Pons (tissue), 1 donor: ENCODE measurements around the gene RASA2.
"Not testable (repeated sequence)": the region's sequence is repeated elsewhere in the genome, so short reads cannot be mapped to it uniquely, and the experiment has no call there.

Experiments
- DNase-seq: peaks from one replicate; pipeline ENCODE4 v3.0.0-alpha.2; 2016; ENCODE audit warnings: low spot score

The RASA2 gene

GRCh38 chr3:141536017-141536416 lies 49.2 kb downstream of the RASA2 start:
- DNase-seq = not testable (repeated sequence)

GRCh38 chr3:141537856-141538255 lies 51.0 kb downstream of the RASA2 start:
- no peak for DNase-seq

DNA sequence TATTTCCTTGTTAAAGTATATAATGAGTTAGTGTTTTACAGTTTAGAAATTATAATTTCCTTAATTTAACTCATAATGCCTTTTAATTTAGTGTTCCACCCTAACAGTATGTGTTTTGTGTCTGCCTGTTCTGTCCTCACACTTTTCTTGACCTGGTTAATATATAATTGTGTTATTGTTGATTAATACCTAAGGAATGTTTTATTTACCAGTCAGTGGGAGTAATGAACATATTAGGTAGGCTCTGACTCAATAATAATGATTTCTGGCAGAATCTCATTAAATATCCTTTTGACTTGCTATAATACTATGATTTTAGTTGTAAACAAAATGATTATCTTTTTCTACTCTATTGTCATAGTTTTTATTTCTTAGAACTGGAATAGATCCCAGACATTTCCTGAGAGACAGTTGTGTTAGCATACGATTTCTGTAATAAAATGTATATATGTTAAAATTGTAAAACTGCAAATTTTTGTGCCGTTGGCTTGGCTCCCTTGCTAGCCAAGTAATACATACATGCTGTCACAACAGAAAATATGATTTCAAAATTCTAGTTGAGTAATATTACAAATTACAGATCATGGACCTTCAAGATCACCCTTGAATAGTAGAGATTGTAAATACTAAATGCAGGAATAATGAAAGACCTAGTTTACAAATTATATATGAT lies 51.9 kb downstream of the RASA2 start:
- no peak for DNase-seq

DNA sequence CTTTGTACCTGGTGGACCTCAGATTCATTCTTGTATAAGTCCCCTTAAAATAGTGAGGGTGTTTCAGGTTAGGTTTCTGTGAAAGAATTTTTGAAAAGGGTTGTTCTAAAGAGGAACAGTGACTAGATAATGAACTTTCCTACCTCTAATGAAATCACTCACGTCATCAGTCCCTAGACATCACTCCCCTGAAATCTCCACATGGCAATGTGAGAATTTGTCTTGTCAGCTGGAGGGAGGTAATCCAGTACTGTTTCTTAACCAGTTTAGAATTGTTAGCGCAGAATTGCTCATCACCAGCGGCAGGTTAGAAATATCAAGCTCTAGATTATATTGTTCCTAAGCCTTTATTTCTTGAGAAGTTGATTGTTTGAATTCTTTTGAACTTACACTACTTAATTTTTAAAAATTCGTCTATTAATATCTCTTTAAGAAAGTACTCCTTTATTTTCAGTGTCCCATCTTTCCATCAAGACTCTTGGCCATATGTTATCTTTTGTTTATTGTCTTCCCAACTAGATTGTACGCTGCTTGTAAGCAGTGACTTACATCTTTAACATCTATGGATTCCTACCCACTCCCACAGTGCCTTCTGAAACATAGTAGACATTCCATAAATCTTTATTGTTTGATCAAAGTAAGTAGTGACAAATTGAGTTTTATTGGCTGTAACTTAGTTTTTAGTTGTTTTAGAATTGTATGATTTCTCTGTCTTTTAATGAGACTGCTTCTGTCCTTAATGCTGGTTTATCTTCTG lies 52.8 kb downstream of the RASA2 start:
- no peak for DNase-seq

DNA sequence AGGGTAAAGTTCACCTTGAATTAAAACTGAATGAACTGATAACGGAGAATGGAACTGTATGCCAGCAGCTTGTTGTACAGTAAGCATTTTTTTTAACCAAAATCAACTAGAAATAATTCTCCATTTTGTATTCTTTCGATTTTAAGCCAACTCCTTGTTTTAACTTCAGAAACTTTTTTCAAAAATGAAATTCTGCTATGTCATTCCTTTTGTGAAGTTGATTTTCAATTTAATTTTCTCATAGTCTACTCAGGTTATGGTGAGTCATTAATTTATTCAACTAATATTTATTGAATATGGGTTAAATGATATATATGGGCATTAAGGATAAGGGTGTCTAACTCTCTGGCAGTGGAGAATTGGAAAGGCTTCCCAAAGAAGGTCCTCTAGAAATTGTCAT lies 53.7 kb downstream of the RASA2 start:
- no peak for DNase-seq

- no peak for DNase-seq
Observed at GRCh38 chr3:141542202-141542969, 55.6 kb downstream of the RASA2 start.

- no peak for DNase-seq
Observed at GRCh38 chr3:141542989-141543388, 56.2 kb downstream of the RASA2 start.

DNA sequence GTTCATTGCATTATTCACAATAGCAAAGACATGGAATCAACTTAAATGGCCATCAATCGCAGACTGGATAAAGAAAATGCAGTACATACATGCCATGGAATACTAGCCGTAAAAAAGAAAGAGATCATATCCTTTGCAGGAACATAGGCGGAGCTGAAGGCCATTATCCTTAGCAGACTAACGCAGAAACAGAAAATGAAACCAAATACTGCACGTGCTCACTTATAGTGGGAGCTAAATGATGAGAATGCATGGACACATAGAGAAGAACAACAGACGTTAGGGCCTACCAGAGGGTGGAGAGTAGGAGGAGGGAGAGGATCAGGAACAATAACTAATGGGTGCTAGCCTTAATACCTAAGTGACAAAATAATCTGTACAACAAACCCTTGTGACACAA lies 57.9 kb downstream of the RASA2 start:
- no peak for DNase-seq

GRCh38 chr3:141546081-141546480 lies 59.3 kb downstream of the RASA2 start:
- no peak for DNase-seq

DNA sequence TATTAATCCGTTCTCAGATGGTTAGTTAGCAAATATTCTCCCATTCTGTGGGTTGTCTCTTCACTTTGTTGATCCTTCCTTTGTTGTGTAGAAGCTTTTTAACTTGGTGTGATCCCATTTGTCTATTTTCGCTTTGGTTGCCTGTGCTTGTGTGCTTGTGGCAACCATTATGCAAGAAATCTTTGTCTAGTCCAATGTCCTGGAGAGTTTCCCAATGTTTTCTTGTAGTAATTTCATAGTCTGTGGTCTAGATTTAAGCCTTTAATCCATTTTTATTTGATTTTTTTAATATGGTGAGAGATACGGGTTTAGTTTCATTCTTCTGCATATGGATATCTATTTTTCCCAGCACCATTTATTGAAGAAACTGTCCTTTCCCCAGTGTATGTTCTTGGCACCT lies 59.8 kb downstream of the RASA2 start:
- no peak for DNase-seq

DNA sequence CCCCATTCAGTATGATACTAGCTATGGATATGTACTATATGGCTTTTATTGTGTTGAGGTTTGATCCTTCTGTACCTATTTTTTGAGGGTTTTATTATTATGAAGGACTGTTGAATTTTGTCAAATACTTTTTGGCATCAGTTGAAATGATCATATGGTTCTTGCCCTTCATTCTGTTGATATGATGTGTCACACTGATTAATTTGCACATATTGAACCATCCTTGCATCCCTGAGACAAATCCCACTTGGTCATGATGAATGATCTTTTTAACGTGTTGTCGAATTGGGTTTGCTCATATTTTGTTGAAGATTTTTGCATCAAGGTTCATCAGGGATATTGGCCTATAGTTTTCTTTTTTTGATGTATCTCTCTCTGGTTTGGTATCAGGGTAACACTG lies 61.0 kb downstream of the RASA2 start:
- no peak for DNase-seq

DNA sequence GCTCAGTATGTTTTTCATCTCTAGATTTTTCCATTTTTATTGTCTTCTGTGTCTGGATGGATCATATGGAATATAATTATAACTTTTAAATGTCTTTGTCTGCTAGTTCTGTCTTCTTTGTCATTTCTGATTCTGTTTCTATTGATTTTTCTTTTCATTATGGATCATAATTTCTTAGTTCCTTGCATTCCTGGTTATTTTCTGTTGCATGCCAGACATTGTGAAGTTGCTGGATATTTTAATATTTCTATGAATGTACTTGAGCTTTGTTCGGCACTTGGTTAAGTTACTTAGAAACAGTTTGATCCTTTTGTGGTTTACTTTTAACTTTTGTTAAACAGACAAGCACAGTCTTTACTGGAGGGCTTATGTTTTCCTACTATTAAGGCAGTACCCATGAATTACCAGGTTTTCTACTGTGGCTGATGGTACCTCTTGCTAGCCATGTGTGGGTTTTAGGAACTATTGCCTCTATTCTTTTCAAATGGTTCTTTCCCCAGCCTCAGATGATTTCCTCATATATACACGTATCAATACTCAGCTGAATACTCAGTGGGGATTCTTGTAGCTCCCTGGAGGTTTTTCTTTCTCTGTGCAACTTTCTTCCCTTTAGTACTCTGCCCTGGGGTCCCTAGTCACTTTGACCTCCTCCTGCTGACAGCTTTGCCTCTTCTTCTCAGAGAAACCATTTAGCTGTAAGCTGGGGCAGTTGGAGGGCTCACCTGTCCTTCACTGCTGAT lies 64.3 kb downstream of the RASA2 start:
- no peak for DNase-seq

GRCh38 chr3:141552440-141552991 lies 65.7 kb downstream of the RASA2 start:
- DNase-seq = no peak

DNA sequence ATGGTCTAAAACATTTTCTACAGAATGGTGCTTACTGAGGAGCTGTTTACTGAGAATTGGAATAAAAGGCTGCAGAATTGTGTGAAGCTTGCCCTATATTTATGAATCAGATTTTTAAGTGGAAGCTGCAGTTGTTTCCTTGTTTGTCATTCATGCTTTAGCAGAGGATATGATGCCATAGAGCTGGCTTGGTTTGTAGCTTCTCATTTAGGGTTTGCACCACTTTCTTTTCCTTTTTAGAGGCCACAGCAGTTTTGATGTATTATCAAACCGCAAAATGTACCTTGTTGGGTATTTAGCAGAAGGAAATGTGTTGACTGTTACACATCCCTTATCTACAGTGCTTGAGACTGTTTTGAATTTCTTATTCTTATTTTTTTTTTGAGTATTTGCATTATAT lies 66.2 kb downstream of the RASA2 start:
- no peak for DNase-seq

GRCh38 chr3:141556034-141556433 lies 69.2 kb downstream of the RASA2 start:
- DNase-seq = no peak

DNA sequence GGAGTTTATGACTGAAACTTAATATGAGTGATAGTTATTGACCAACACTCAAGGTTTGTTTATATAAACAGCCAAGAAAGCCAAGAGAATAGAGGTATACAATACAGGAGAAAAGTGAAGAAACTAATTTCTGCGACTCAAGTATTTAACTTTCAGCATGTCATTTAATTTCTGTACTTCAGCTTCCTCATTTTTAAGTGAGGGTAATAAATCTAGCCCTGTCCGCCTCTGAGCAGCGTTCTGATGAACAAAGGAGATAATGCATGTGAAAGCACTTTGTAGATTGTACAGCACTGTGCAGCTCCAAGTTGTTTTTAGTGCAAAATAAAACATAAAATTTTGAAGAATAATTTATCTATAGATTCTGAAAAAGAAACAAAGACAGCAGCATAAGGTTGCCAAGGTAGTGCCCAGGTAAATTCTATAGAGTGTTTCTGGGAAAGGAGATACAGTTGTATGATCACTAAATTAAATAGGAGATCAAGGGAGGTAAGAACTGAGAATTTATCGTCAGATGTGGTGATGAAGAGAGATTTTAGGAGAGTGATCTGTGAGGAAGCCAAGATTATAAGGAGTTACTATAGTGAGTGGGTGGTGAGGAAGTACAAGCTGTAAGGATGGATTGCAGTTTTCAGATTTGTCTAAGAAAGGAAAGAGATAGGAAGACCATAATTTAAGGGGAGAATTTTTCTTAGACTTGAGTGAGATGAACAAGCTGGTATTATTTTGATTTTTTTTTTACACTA lies 71.3 kb downstream of the RASA2 start:
- DNase-seq = no peak

GRCh38 chr3:141561426-141562034 lies 74.7 kb downstream of the RASA2 start:
- peak; percentile 85 for DNase-seq

DNA sequence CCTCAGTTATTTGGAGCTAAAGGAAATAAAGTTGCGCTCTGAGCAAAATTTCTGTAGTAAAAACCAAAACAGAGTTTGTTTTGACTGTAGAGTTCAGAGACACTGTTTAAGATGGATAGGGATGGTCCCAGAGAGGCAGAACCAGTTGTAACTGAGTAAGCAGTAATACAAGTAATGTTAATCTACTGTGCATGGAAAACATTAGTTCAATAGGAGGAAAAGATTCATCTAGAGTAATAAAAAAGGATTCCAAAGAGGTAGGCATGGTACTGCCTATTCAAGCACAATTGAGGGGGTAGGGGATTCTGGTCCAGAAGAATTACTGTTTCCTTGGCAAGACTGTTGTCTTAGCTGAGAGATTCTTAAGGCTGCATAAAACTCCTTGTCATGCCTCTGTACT lies 77.4 kb downstream of the RASA2 start:
- no peak for DNase-seq

- no peak for DNase-seq
Observed at GRCh38 chr3:141570068-141570467, 83.2 kb downstream of the RASA2 start.

GRCh38 chr3:141575879-141576743 lies 89.3 kb downstream of the RASA2 start:
- peak; percentile 51 for DNase-seq
